ENCODE measurements around the gene INVS.
"Not testable (repeated sequence)": the region's sequence is repeated elsewhere in the genome, so short reads cannot be mapped to it uniquely, and the experiment has no call there.

Gene INVS

GRCh38 chr9:100120286-100120685 is 21.2 kb downstream of the INVS start:
- no peak for DNase-seq (ENCODE audit: low spot score)

- DNase-seq (ENCODE audit: low spot score): no peak
Measured at GRCh38 chr9:100125236-100125635, 26.2 kb downstream of the INVS start.

- DNase-seq (ENCODE audit: low spot score): no peak
Measured at GRCh38 chr9:100125910-100126309, 26.9 kb downstream of the INVS start.

DNA sequence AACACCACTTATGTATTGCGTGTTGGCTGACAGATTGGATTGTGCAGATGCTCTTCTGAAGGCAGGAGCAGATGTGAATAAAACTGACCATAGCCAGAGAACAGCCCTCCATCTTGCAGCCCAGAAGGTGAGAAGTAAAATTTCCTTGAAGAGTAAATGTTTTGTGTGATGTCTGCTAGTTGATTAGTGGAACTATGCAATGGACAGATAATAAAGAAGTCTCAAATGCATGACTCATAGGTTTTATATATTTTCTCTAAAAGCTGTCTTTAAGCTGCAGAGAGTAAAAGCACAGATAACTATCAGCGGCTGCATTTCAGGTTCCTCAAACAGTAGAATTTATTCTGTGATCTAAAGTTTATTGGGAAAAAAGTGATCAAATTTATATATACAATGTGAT is 27.4 kb downstream of the INVS start:
- DNase-seq (ENCODE audit: low spot score): no peak

DNA sequence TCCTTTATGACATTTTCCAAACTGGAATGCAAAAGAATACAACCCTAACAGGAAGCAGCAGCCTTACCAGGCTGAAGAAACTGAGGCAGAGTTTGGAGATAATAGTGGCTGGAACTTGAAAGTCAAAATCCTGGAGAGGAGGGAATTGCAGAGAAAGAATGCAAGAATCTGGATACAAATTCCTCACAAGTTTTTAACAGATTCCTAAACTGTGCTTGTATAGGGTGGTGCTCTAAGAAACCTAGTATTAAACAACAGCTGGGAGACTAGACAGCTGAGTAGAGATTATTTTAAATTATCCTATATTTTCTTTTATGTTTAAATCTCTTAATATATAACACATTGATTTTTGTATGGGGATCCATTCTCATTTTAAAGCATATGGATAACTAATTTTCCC is 30.7 kb downstream of the INVS start:
- DNase-seq (ENCODE audit: low spot score): no peak

- no peak for DNase-seq (ENCODE audit: low spot score)
Measured at GRCh38 chr9:100131216-100131615, 32.2 kb downstream of the INVS start.

DNA sequence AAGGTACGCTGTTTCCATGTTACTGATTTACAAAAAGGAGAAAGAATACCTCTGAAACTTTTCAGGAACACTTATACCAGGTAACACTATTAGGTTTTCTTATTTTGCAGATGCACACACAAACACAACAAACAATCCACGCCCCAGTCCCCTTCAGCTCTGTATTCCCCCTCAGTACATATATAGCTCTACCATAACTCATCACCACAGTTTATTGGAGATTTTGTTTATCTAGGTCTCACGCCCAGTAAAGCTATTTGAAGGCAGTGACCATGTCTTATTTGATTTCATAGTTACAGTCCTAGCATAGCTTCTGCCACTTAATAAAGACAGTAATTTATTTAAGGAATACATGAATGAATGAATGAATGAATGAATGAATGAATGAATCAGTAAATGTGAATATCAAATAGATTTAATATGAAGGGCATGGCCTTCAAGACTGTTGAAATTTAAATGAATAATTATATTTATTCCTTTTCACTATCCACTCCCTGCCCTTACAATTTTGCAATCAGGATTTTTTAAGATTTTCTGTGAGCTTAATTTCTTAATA is 32.9 kb downstream of the INVS start:
- no peak for DNase-seq (ENCODE audit: low spot score)

DNA sequence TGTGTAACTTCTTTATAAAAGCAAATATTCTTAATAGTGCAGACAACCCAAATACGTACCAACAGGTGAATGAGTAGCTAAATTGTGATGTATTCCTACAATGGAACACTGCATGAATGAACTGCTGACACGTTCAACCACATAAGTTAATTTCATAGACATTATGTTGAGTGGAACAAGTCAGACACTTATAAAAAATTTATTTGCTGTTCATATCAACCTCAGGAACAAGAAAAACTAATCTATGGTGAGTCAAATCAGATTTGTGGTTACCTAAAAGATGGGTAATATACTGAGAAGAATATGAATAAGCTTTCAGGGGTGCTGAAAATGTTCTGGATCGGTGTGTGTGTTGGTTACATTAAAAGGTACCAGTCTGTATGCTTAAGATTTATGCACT is 35.7 kb downstream of the INVS start:
- DNase-seq (ENCODE audit: low spot score): no peak

DNA sequence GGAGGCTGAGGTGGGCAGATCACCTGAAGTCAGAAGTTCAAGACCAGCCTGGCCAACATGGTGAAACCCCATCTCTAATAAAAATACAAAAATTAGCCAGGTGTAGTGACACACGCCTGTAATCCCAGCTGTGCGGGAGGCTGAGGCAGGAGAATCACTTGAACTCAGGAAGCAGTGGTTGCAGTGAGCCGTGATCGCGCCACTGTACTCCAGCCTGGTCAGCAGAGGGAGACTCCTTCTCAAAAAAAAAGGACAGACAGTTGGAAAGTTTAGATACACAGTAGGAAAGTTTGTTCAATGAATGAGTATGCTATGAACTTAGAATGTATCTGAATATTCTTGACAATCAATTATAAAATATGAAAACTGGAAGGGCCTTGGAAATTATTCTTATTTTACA is 37.8 kb downstream of the INVS start:
- not testable (repeated sequence) for DNase-seq (ENCODE audit: low spot score)

GRCh38 chr9:100140303-100140702 is 41.3 kb downstream of the INVS start:
- not testable (repeated sequence) for DNase-seq (ENCODE audit: low spot score)

DNA sequence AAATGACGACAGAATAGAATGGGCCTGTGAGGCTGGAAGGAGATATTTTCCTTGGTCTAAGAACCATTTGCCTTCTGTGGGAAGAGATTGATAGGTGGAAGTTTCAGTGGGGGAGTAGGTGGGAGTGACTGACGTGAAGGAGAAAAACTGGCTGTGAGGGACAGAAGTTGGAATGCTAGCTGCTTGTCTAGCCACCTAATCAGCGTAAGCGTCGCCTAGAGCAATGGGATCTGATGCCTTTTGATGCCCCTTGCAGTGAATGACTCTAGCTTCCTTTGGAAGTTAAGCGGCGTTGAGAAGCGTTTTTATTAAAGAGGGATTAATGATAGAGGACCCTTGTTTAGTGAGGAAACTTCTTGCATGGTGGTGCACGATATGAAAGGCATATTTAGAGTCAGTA is 42.8 kb downstream of the INVS start:
- not testable (repeated sequence) for DNase-seq (ENCODE audit: low spot score)

- DNase-seq (ENCODE audit: low spot score): not testable (repeated sequence)
Measured at GRCh38 chr9:100145167-100145934, 46.3 kb downstream of the INVS start.

DNA sequence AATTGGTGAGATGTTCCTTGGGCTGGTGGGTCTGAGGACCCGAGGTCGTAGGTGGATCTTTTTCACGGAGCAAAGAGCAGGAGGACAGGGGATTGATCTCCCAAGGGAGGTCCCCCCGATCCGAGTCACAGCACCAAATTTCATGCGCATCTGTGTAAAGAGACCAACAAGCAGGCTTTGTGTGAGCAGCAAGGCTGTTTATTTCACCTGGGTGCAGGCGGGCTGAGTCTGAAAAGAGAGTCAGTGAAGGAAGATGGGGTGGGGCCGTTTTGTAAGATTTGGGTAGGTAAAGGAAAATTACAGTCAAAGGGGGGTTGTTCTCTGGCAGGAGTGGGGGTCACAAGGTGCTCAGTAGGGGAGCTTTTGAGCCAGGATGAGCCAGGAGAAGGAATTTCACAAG is 46.9 kb downstream of the INVS start:
- DNase-seq (ENCODE audit: low spot score): not testable (repeated sequence)

GRCh38 chr9:100150214-100150613 is 51.2 kb downstream of the INVS start:
- DNase-seq (ENCODE audit: low spot score): no peak

DNA sequence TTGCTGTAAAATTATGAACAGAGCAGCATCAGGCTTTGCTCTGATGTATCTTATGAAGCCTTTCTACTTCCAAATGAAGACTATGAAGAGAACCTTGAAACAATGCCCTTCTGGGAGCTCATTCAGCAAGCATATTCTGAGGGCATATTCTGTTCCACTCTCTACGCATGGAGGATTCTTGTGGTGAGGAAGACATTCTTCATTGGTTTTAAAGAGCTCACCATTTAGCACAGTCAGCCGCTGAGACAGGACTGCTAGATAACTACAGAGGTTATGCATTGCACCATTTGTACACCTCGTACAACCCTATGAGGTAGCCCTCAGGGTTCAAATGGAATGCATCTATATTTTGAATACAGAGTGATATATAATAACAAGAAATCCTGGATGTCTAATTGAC is 61.0 kb downstream of the INVS start:
- no peak for DNase-seq (ENCODE audit: low spot score)

DNA sequence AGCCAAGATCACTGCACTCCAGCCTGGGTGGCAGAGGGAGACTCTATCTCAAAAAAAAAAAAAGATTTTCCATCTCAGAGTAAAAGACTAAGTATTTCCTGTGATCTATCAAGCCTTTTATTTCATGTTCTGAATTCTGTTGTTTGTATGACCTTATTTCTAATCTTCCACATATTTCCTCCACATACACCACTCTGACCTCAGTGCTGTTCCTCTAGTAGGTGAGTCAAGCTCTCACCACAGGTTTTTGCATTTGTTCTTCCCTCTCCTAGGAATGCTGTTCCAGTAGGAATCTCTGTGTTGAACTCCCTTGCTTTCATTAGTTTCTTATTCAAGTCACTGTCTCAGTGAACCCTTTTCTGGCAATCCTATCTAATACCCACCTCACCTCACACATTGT is 68.1 kb downstream of the INVS start:
- no peak for DNase-seq (ENCODE audit: low spot score)

DNA sequence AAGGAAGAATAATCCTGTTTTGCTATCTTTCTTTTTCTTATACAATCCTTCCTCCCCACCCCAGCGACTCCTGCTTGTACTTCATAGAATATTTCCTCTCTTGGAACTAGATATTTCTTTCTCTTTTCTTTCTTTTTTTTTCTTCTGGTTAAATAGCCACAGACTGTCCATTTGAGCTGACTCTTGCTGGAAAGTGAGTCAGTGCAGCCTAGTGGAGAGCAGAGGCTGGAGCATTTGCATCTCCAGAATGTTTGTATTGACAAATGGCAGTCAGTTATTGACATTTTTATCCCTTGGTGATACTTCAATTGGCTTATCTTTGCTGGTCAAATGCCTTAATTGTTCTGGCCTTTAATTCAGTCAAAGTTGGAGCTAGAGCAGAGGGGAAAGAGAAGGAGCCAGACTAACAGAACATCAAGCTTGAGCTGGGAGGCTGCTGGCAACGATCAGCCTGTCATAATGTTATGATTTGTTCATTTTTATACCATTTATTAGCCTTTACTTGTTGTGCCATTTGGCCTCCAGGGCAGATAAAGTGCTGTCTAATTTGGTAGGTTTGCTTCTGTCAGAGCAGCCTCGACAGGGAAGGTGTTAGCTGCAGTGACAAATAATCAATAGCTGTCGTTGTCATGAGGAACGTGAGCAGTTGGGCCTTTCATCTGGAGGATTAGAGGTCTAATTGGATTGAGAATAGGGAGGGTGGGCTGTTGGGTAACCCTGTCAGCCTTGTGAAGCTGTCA is 69.0 kb downstream of the INVS start:
- DNase-seq (ENCODE audit: low spot score): no peak

GRCh38 chr9:100170085-100170484 is 71.0 kb downstream of the INVS start:
- DNase-seq (ENCODE audit: low spot score): no peak

- DNase-seq (ENCODE audit: low spot score): no peak
Measured at GRCh38 chr9:100170556-100170955, 71.5 kb downstream of the INVS start.

DNA sequence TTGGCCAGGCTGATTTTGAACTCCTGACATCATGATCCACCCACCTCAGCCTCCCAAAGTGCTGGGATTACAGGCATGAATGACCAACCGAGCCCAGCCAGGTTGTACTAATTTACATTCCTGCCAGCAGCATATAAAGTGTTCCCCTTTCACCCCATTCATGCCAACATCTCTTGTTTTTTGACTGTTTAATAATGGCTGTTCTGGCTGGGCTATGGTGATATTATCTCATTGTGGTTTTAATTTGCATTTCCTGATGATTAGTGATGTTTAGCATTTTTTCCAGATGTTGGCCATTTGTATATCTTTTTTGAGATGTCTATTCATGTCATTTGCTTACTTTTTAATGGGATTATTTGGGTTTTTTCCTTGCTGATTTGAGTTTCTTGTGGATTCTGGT is 87.3 kb downstream of the INVS start:
- DNase-seq (ENCODE audit: low spot score): no peak

GRCh38 chr9:100190339-100190738 is 91.3 kb downstream of the INVS start:
- no peak for DNase-seq (ENCODE audit: low spot score)

DNA sequence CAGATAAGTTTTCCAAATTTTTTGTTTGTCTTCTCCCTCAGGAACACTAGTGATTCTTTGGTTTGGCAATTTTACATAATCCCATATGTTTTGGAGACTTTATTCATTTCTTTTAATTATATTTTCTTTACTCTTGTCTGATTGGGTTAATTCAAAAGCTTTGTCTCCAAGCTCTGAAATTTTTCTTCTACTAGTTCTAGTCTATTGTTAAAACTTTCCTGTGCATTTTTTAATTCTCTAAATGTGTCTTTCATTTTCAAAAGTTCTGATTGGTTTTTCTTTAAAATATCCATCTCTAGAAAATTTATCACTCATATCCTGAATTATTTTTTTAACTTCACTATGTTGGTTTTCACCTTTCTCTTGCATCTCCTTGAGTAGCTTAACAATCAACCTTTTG is 92.2 kb downstream of the INVS start:
- no peak for DNase-seq (ENCODE audit: low spot score)

- DNase-seq (ENCODE audit: low spot score): no peak
Measured at GRCh38 chr9:100193078-100193477, 94.0 kb downstream of the INVS start.

All from ecto neural progenitor cell (in vitro differentiated cells).